GM12873 (cell line): ENCODE data around the gene TXLNG.
A peak's percentile ranks its signal among the peaks of the same experiment; 100 is the strongest.

Source experiments
- CTCF ChIP-seq: IDR thresholded peaks from 2 replicates; pipeline ENCODE4 v1.5.1; 2012; ENCODE audit warnings: low read depth, mild to moderate bottlenecking, moderate library complexity, low read length, control low read depth; ENCODE audit not compliant: insufficient read depth; ENCODE audit errors: missing control alignments

TXLNG gene

GRCh38 chrX:16870862-16871815 is 84.9 kb downstream of the TXLNG start:
- no peak for TF ChIP-seq CTCF

GRCh38 chrX:16873106-16873505 is 86.8 kb downstream of the TXLNG start:
- TF ChIP-seq CTCF: no peak

GRCh38 chrX:16874458-16875095 is 88.3 kb downstream of the TXLNG start:
- no peak for TF ChIP-seq CTCF

GRCh38 chrX:16876696-16877095 is 90.4 kb downstream of the TXLNG start:
- no peak for TF ChIP-seq CTCF

- no peak for TF ChIP-seq CTCF
These were observed 95.9 kb downstream of the TXLNG start for GRCh38 chrX:16882169-16882568.

- TF ChIP-seq CTCF: peak; percentile 71
These were observed 96.6 kb downstream of the TXLNG start for GRCh38 chrX:16882702-16883486.

- TF ChIP-seq CTCF: no peak
These were observed 97.2 kb downstream of the TXLNG start for GRCh38 chrX:16883487-16883804.
